GM18498 (cell line): ENCODE results near the gene ORM1.
"Not testable (repeated sequence)": the region's sequence is repeated elsewhere in the genome, so short reads cannot be mapped to it uniquely, and the experiment has no call there.

Source experiments
- ATAC-seq: cut with Tn5 transposase; IDR thresholded peaks from one replicate; pipeline ENCODE4 v1.9.1; 2021; ENCODE audit warnings: mild to moderate bottlenecking, moderate library complexity; ENCODE audit not compliant: unreplicated experiment

The ORM1 gene

DNA sequence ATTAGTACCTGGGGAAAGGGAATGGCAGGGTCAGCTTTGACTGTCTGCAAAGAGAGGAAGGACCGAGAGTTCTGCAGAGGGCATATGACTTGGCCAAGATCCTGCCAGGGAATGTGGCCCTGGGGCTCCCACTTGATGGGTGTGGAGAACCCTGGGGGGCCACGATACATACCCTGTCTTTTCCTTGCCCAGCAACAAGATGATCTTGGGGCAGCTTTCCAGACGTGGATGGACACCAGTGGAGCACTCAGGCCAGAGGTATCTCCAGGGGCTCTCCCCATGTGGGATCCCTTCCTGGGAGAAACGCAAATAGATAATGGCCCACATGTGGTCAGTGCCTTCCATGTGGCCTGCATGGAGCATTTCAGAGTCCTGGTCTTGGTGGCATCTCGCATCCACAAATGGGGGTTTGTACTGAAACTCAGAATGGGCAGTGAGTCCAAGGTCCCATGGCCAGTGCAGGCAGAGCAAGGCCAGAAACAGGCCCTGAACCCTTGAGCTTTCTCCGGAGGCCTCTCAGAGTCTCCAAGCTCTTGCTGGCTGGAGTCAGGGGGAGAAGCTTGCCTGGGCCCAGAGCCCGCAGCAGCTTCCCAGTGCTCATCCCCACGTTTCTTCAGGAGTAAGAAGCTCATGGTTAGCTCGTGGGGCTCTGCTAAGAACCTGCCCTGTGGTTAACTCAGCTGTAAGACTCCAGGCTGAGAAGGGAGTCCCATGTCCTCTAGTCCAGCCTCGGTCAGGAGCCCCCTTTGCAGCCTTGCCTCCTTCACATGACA, 18.3 kb upstream of the ORM1 start:
- no peak for ATAC-seq

DNA sequence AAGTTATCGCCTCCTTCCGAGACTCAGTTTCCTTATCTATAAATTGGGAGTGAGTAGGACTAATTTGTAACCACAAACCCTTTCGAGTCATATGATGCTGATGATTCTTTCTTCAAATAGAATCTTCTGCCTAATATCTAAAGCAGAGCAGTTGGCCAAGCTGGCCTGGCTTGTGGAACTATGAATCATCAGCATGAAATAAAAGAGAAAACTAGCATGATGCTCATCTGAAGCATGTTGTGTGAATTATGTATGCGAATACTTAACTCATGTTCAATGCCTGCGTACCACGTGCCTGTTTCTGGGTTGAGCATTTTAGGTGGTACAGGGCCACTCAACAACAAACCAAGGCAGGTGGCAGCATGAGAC, 15.0 kb upstream of the ORM1 start:
- ATAC-seq: no peak

DNA sequence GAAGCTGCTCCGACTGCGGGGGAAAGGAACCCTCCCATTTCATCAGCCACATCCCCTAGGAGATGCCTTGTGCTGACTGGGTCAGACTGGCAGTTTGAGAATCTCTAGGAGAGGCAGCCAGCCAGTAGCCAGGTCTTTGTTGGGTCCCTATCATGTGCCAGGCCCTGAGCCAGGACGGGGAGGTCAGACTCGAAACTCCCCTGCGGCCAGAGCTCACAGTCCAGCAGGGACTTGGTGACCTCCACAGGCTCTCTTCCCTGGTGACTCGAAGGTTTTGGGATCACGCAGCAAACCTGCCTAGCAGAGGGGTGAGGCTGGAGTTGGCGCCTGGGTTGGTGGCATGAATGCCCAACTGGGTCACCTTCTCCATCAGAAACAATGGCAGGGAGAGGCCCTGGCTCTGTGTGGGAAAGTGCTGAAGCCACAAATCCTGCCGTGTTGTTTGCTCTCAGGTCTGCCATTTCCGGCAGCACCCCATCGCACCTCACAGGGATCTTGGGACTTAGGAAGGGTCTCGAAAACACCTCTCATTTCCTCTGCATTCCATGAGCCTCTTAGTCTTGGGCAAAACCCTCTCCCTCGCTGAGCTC, 14.4 kb upstream of the ORM1 start:
- no peak for ATAC-seq

- ATAC-seq: no peak
Observed at GRCh38 chr9:114309096-114309495, 13.8 kb upstream of the ORM1 start.

- no peak for ATAC-seq
Observed at GRCh38 chr9:114310471-114311450, 12.1 kb upstream of the ORM1 start.

- no peak for ATAC-seq
Observed at GRCh38 chr9:114311571-114312512, 11.1 kb upstream of the ORM1 start.

DNA sequence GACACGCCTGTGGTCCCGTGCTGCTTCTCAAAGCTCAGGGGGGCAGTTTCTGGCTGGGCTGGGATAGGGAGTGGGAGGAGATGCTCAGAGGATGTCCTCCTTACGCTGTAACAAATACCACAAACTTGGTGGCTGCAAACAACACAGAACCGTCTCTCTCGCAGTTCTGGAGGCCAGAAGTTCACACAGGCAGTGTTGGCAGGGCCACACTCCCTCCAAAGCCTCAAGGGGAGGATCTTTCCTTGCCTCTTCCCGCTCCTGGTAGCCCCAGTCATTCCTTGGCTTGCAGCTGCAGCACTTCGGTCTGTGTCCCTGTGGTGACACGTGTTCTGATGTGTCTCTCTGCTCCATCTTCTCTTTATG, 10.4 kb upstream of the ORM1 start:
- no peak for ATAC-seq

- ATAC-seq: no peak
Observed at GRCh38 chr9:114313186-114313585, 9.7 kb upstream of the ORM1 start.

GRCh38 chr9:114314256-114314867, 8.5 kb upstream of the ORM1 start:
- ATAC-seq: no peak

DNA sequence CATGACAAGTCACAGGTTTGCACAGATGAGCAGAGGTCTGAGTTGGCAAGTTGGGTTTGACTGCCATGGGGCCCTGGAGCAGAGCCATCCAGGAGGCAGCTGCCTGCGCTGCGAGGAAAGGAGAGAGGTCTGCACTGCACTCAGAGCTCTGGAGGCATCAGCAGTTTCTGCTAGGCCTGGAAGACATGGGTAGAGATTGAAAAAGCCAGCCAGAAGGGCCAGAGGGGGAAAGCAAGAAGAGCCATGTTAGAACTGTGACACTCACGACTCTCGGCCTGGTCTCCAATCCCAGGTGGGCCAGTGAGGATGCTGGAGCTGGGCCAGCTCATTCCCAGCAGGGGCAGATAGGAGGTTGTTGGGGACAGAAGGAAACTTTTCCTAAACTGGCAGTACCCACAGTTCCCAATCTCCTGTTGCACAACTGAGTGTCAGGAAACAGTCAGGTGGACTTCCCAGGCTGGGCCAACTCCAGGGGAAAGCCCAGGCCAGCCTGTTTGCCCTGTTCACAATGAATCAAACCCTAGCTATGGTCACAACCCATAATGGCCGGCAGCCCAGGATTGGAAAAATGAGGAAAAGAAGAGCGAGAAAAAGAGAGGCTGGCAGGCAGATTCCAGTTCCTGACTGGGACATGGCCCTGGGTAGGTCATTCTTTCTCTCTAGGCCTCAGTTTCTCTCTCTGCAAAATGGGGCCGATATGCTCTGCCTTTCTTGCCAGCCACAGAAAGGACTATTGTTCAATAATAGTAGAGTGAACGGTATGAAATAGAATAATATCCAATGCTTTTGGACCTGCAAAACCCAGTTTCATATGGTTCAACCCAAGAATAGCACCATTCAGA, 7.8 kb upstream of the ORM1 start:
- ATAC-seq: no peak

DNA sequence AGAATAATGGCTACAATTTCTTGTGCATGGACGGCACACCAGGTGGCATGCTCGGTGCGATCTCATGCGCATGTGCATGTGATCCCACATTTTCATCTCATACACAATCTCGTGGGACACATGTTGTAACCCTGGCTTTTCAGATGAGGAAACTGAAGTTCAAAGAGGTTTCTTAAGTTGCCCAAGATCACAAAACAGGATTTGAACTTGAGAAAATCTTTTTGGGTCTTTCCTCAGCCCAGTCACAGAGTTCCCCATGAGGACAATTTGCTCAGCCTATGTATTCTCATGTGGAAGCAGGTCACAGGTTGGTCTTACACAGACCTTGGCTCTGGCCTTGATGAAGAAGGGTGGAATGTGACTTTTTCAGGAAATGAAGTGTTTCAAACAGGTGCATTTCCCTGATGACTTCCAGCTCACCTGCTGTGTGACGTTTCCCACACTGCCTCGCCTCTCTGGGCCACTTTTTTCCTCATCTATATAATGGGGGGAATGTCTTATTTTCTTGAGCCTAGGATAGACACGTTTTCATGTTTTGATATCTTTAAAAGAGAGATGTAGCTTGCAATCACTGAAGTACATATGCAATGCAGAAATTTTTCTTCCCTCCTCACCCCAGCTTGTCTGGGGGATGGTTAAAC, 7.1 kb upstream of the ORM1 start:
- ATAC-seq: no peak

DNA sequence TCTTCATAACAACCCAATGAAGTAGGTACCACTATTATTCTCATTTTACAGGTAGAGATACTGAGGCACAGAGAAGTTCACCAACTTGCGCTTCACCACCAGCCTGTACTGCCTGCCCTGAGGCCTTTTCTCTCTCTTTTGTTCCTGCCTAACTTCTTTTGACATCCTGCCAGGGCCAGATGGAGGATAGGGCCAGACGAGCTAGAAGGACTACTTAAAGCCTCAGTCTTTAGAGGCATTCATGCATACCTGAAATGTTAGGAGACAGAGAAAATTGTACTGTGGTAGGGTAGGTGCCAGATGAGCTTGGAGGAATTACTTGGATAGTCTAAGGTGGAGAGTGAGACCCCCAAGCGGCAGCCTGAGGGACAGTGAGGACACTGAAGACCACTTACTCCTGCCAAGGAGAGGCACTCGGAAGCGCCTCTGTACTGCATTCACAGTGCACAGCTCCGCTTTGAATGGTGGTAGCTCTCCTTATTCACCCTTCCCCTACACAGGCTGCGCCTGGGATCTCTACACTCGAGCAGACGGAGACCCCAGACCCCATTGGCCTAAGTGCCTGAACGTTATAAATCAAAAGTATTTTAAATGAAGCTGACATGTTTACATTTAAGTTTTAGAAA, 6.2 kb upstream of the ORM1 start:
- no peak for ATAC-seq

GRCh38 chr9:114317665-114318357, 5.1 kb upstream of the ORM1 start:
- ATAC-seq: no peak

- no peak for ATAC-seq
Observed at GRCh38 chr9:114318416-114318815, 4.5 kb upstream of the ORM1 start.

- no peak for ATAC-seq
Observed at GRCh38 chr9:114319147-114319546, 3.8 kb upstream of the ORM1 start.

GRCh38 chr9:114320710-114321109, 2.2 kb upstream of the ORM1 start:
- not testable (repeated sequence) for ATAC-seq

- no peak for ATAC-seq
Observed at GRCh38 chr9:114321759-114322158, 1.1 kb upstream of the ORM1 start.
